Keratinocyte (primary cell): Measurements from ENCODE around the gene ACACA. TPM values are rescaled to one million over a fixed set of nuclear protein-coding genes. Genes with fewer than 3 reads are reported as not detected.

Source experiments
- DNase-seq: peaks from one replicate; pipeline ENCODE4 v3.0.0-alpha.2; 2011; ENCODE audit warnings: low read depth, missing footprints, low spot score
- FAIRE-seq: peaks from 2 replicates; lab custom pipeline; 2011; peaks lifted over from hg19 to GRCh38; lab: Jason Lieb, UNC
- H2AFZ ChIP-seq: 2 replicates; pipeline ENCODE4 v1.6.0; 2012; ENCODE audit warnings: low read length, control low read depth, inconsistent platforms; ENCODE audit not compliant: control insufficient read depth
- H3K27ac ChIP-seq: 2 replicates; pipeline ENCODE4 v1.5.1; 2011; ENCODE audit warnings: low read length; ENCODE audit not compliant: control insufficient read depth, insufficient read depth
- H3K27me3 ChIP-seq: 3 replicates; pipeline ENCODE4 v1.6.0; 2011; ENCODE audit warnings: low read length; ENCODE audit not compliant: control insufficient read depth, insufficient read depth; ENCODE audit errors: extremely low read depth
- H3K36me3 ChIP-seq, 2 experiments: 2 replicates in 1 of 2; 3 replicates in 1 of 2; pipeline ENCODE4 v1.5.1; 2011; ENCODE audit warnings: low read length in 2 of 2, mild to moderate bottlenecking in 1 of 2; ENCODE audit not compliant: control insufficient read depth in 2 of 2, insufficient read depth in 2 of 2; ENCODE audit errors: extremely low read depth in 1 of 2
- H3K4me1 ChIP-seq: 3 replicates; pipeline ENCODE4 v1.5.1; 2011; ENCODE audit warnings: low read length; ENCODE audit not compliant: control insufficient read depth, insufficient read depth; ENCODE audit errors: extremely low read depth
- H3K4me2 ChIP-seq: 3 replicates; pipeline ENCODE4 v1.6.0; 2011; ENCODE audit warnings: low read depth, low read length; ENCODE audit not compliant: control insufficient read depth, insufficient read depth; ENCODE audit errors: extremely low read depth
- H3K4me3 ChIP-seq, 3 experiments: fragments of 200-600 bp in 1 of 3; sonication (generic) in 1 of 3; 2 replicates in 2 of 3; 3 replicates in 1 of 3; pipeline ENCODE4 v1.5.1; 2011 to 2016; ENCODE audit warnings: low read length in 3 of 3, mild to moderate bottlenecking in 3 of 3, control low read depth in 2 of 3, inconsistent platforms in 1 of 3, low read depth in 1 of 3, mixed read lengths in 1 of 3, mixed run types in 1 of 3, moderate library complexity in 1 of 3; ENCODE audit not compliant: control insufficient read depth in 2 of 3, insufficient read depth in 2 of 3; ENCODE audit errors: extremely low read depth in 1 of 3
- H3K79me2 ChIP-seq: 2 replicates; pipeline ENCODE4 v1.6.0; 2012; ENCODE audit warnings: low read length; ENCODE audit not compliant: control insufficient read depth, insufficient read depth
- H3K9ac ChIP-seq: 3 replicates; pipeline ENCODE4 v1.6.0; 2011; ENCODE audit warnings: low read length; ENCODE audit not compliant: control insufficient read depth, insufficient read depth; ENCODE audit errors: extremely low read depth
- H3K9me1 ChIP-seq: 3 replicates; pipeline ENCODE4 v1.6.0; 2011; ENCODE audit warnings: low read length; ENCODE audit not compliant: control insufficient read depth, insufficient read depth; ENCODE audit errors: extremely low read depth
- H3K9me3 ChIP-seq: 2 replicates; pipeline ENCODE4 v1.5.1; 2012; ENCODE audit warnings: low read depth, low read length; ENCODE audit not compliant: control insufficient read depth
- H4K20me1 ChIP-seq: 3 replicates; pipeline ENCODE4 v1.6.0; 2011; ENCODE audit warnings: low read length; ENCODE audit not compliant: control insufficient read depth, insufficient read depth; ENCODE audit errors: extremely low read depth
- EZH2 ChIP-seq: IDR thresholded peaks from one replicate; pipeline ENCODE4 v1.6.1; 2012; ENCODE audit warnings: inconsistent platforms, mild to moderate bottlenecking, low read length, moderate library complexity
- dilution Hi-C: fragments of 300-500 bp; cut with MboI; formaldehyde crosslinking; loops from one replicate; pipeline ENCODE4 v1.7.0; 2020; ENCODE audit warnings: low sequenced_read_pairs; ENCODE audit not compliant: extremely low pct_ligation_motif_present
- polyA plus RNA-seq, 5 experiments: library from polyadenylated mRNA; depleted of rRNA in 3 of 5; stranded (reverse) in 3 of 5; stranded (forward) in 1 of 5; unstranded in 1 of 5; fragments of >200 nt; gene quantifications; 1 replicate in 1 of 5; 2 replicates in 3 of 5; 3 replicates in 1 of 5; pipeline versions ENCODE4 v1.2.1 to v1.2.3, GENCODE V29; 2011 to 2012; ENCODE audit warnings: missing spikeins in 2 of 5, low read depth in 1 of 5, low replicate concordance in 1 of 5
- TF ChIP-seq, protein P1 (sequence below), 3 experiments: IDR thresholded peaks in 1 of 3; conservative IDR thresholded peaks in 1 of 3; optimal IDR thresholded peaks in 1 of 3; 2 replicates in 2 of 3; 3 replicates in 1 of 3; pipeline versions ENCODE3 to v1.5.1; 2011; ENCODE audit warnings: low read length in 3 of 3, mild to moderate bottlenecking in 3 of 3, moderate library complexity in 2 of 3, control low read depth in 1 of 3, inconsistent platforms in 1 of 3; ENCODE audit not compliant: insufficient read depth in 2 of 3; ENCODE audit errors: extremely low read depth in 1 of 3

The ACACA gene
- polyA plus RNA-seq, 1 donor (not counting 4 experiments of a cell fraction or from before 2014, with no cell fraction given) = 85.8 TPM

DNA sequence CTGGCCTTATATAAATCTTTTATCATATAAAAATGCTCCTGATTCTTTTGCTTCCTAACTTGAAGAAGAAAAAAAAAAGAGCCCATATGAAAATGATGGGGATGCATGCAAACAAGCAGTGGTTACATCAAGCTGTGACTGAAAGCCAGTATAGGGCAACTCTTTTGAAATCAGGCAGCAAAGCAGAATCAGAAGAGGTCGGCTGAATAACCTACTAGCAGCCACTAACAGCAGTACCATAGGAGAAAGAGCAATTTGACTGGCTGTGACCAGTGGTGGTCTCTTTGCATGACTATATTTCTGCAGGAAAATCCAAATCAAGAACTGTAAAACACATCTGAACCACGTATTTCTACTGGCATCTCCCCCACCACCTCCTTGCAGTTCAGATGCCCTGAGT is 192.7 kb downstream of the ACACA start:
- Histone ChIP-seq H3K9me1 (no peaks in the 10 kb centered on the region), H3K4me1 (no peaks in the 10 kb centered on the region), H2AFZ (no peak overlapping the region), H3K27ac (no peak overlapping the region), H3K79me2 (no peaks in the 10 kb centered on the region), H4K20me1 (no peaks in the 10 kb centered on the region), H3K9me3 (no peaks in the 10 kb centered on the region), H3K27me3 (no peaks in the 10 kb centered on the region), H3K4me3 (no peak overlapping the region), H3K4me2 (no peak overlapping the region), H3K36me3 (peaks cover 19 to 25% of the 10 kb centered on the region in 2 experiments), H3K9ac (no peak overlapping the region)
- TF ChIP-seq, protein P1, sequence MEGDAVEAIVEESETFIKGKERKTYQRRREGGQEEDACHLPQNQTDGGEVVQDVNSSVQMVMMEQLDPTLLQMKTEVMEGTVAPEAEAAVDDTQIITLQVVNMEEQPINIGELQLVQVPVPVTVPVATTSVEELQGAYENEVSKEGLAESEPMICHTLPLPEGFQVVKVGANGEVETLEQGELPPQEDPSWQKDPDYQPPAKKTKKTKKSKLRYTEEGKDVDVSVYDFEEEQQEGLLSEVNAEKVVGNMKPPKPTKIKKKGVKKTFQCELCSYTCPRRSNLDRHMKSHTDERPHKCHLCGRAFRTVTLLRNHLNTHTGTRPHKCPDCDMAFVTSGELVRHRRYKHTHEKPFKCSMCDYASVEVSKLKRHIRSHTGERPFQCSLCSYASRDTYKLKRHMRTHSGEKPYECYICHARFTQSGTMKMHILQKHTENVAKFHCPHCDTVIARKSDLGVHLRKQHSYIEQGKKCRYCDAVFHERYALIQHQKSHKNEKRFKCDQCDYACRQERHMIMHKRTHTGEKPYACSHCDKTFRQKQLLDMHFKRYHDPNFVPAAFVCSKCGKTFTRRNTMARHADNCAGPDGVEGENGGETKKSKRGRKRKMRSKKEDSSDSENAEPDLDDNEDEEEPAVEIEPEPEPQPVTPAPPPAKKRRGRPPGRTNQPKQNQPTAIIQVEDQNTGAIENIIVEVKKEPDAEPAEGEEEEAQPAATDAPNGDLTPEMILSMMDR (optimal IDR thresholded peaks at IDR 0.05 in 1 of 3, IDR thresholded peaks at IDR 0.05 in 1 of 3, conservative IDR thresholded peaks at IDR 0.05 in 1 of 3; ENCODE audit: extremely low read depth in 1 of 3, insufficient read depth in 2 of 3, low read length in 3 of 3) = no peak
- TF ChIP-seq EZH2 = no peak
- FAIRE-seq (no peak), DNase-seq (no peak)
- dilution Hi-C loops = no loop called here

- Histone ChIP-seq H3K27ac (no peak overlapping the region), H3K9ac (no peak overlapping the region), H4K20me1 (no peaks in the 10 kb centered on the region), H3K9me1 (no peaks in the 10 kb centered on the region), H2AFZ (no peak overlapping the region), H3K4me3 (no peak overlapping the region), H3K9me3 (no peaks in the 10 kb centered on the region), H3K4me2 (no peak overlapping the region), H3K79me2 (no peaks in the 10 kb centered on the region), H3K27me3 (no peaks in the 10 kb centered on the region), H3K4me1 (no peaks in the 10 kb centered on the region), H3K36me3 (peaks cover 22 to 33% of the 10 kb centered on the region in 2 experiments)
- FAIRE-seq = no peak
- no peak for TF ChIP-seq EZH2
- TF ChIP-seq, protein P1 (optimal IDR thresholded peaks at IDR 0.05 in 1 of 3, IDR thresholded peaks at IDR 0.05 in 1 of 3, conservative IDR thresholded peaks at IDR 0.05 in 1 of 3; ENCODE audit: extremely low read depth in 1 of 3, insufficient read depth in 2 of 3, low read length in 3 of 3) = no peak
- DNase-seq = no peak
- dilution Hi-C loops = no loop called here
These were observed 194.5 kb downstream of the ACACA start for GRCh38 chr17:37212179-37212578.
